Measurements from ENCODE around the gene NOP16.

The NOP16 gene

GRCh38 chr5:176418251-176418650 is 29.9 kb upstream of the NOP16 start:
- Histone ChIP-seq H3K27ac (ENCODE audit: extremely low read depth, low read depth, low read length) (no peak overlapping the region), H3K9me3 (ENCODE audit: control insufficient read depth, insufficient read depth, low read depth, low read length) (no peaks in the 10 kb centered on the region), H3K36me3 (ENCODE audit: control insufficient read depth in 2 of 2, insufficient read depth in 1 of 2, low read length in 2 of 2) (no peaks in the 10 kb centered on the region), H3K4me3 (ENCODE audit: low read depth, low read length) (no peak overlapping the region), H3K4me1 (ENCODE audit: control insufficient read depth, insufficient read depth, low read length) (no peaks in the 10 kb centered on the region)
- TF ChIP-seq ZNF155 (tag by site-specific recombination; IDR thresholded peaks at IDR 0.05): no peak
- TF ChIP-seq ZNF132 (tag by site-specific recombination; IDR thresholded peaks at IDR 0.05; ENCODE audit: borderline replicate concordance): no peak
- no peak for TF ChIP-seq KLF17 (tag by site-specific recombination; IDR thresholded peaks at IDR 0.05)
- TF ChIP-seq RBAK (tag by site-specific recombination; IDR thresholded peaks at IDR 0.05): no peak
- TF ChIP-seq EGR2 (tag by site-specific recombination; IDR thresholded peaks at IDR 0.05; ENCODE audit: low read depth): 0 out of 2 replicates have a peak, but pooled peaks have one; percentile 32
- no peak for TF ChIP-seq ZNF10 (tag by site-specific recombination; IDR thresholded peaks at IDR 0.05)
- no peak for TF ChIP-seq ZNF843 (tag by site-specific recombination; IDR thresholded peaks at IDR 0.05)
- TF ChIP-seq ZBTB1 (tag by site-specific recombination; IDR thresholded peaks at IDR 0.05): no peak
- 0 out of 2 replicates have a peak, but pooled peaks have one; percentile 20 for TF ChIP-seq ZFHX2 (tag by site-specific recombination; conservative IDR thresholded peaks at IDR 0.05)
- TF ChIP-seq ZNF426 (tag by site-specific recombination; IDR thresholded peaks at IDR 0.05): no peak
- TF ChIP-seq ZFP3 (tag by site-specific recombination; IDR thresholded peaks at IDR 0.05; ENCODE audit: low read depth): no peak
- no peak for TF ChIP-seq MZF1 (tag by site-specific recombination; IDR thresholded peaks at IDR 0.05; ENCODE audit: borderline replicate concordance)
- no peak for TF ChIP-seq ZNF146 (tag by site-specific recombination; IDR thresholded peaks at IDR 0.05)
- no peak for TF ChIP-seq REST (tag by site-specific recombination; IDR thresholded peaks at IDR 0.05)
- CTCF ChIA-PET: interaction anchor here (0.7 to 5.2 kb wide), 4 partner anchors 22 to 195 kb away, joined by 3 to 43 read pairs (median 4); partner anchors contain the start of gene FAF2
- POLR2A ChIA-PET: interaction anchor here (1.1 to 3.2 kb wide), 2 partner anchors 29 to 119 kb away, joined by 4 to 13 read pairs; partner anchors contain the start of gene RNF44

GRCh38 chr5:176416965-176417364 is 28.6 kb upstream of the NOP16 start:
- Histone ChIP-seq H3K4me1 (ENCODE audit: control insufficient read depth, insufficient read depth, low read length) (no peaks in the 10 kb centered on the region), H3K27ac (ENCODE audit: extremely low read depth, low read depth, low read length) (no peak overlapping the region), H3K9me3 (ENCODE audit: control insufficient read depth, insufficient read depth, low read depth, low read length) (no peaks in the 10 kb centered on the region), H3K36me3 (ENCODE audit: control insufficient read depth in 2 of 2, insufficient read depth in 1 of 2, low read length in 2 of 2) (peaks cover 0 to 5% of the 10 kb centered on the region in 2 experiments; a peak in 1 of 3 replicates), H3K4me3 (ENCODE audit: low read depth, low read length) (no peak overlapping the region)
- peak; percentile 2 for TF ChIP-seq SETDB1 (IDR thresholded peaks at IDR 0.05; ENCODE audit: insufficient read length, low read length)
- TF ChIP-seq ZNF513 (tag by site-specific recombination; IDR thresholded peaks at IDR 0.05): no peak
- ChIA-PET POLR2A (interaction anchor here (1.0 to 3.2 kb wide), 4 partner anchors 31 to 244 kb away, joined by 3 to 14 read pairs (median 10); partner anchors contain the start of genes FAF2 and RNF44), CTCF (interaction anchor here (0.5 to 5.2 kb wide), 13 partner anchors 9 to 253 kb away, joined by 3 to 43 read pairs (median 3); partner anchors contain the start of genes FAF2 and RNF44)

Measured in HEK293 (cell line).